Lung (tissue), 12 donors: ENCODE results near the gene KCNB1. TPM values are rescaled to one million over a fixed set of nuclear protein-coding genes. Genes with fewer than 3 reads are reported as not detected.

Experiments
- ATAC-seq: fragments of 200-7000 bp; cut with Tn5 transposase; one replicate; pipeline ENCODE4 v1.9.1; 2020; ENCODE audit warnings: moderate number of reproducible peaks; ENCODE audit not compliant: insufficient read depth, low FRiP score
- DNase-seq, 3 donors: peaks; one replicate each; pipeline ENCODE4 v3.0.0-alpha.2; 2013 to 2017
- H3K27ac ChIP-seq, 2 donors: one replicate each; pipeline ENCODE4 v1.5.1; 2013; ENCODE audit warnings: mild to moderate bottlenecking in 2 of 2, moderate library complexity in 2 of 2, control low read depth in 1 of 2, inconsistent platforms in 1 of 2, low read depth in 1 of 2, low read length in 1 of 2
- H3K27me3 ChIP-seq, 3 donors: one replicate each; pipeline ENCODE4 v1.5.1; 2013; ENCODE audit warnings: low read length in 2 of 3; ENCODE audit not compliant: control insufficient read depth in 3 of 3, insufficient read depth in 3 of 3
- H3K36me3 ChIP-seq, 4 donors: one replicate each; pipeline ENCODE4 v1.5.1; 2013; ENCODE audit warnings: low read length in 4 of 4, mild to moderate bottlenecking in 1 of 4, moderate library complexity in 1 of 4; ENCODE audit not compliant: control insufficient read depth in 4 of 4, insufficient read depth in 4 of 4
- H3K4me1 ChIP-seq, 5 donors: one replicate each; pipeline ENCODE4 v1.5.1; 2013; ENCODE audit warnings: low read length in 5 of 5, mild to moderate bottlenecking in 2 of 5, moderate library complexity in 1 of 5; ENCODE audit not compliant: control insufficient read depth in 5 of 5, insufficient read depth in 5 of 5
- H3K4me3 ChIP-seq: one replicate; pipeline ENCODE4 v1.5.1; 2013; ENCODE audit warnings: mild to moderate bottlenecking, control low read depth, moderate library complexity
- H3K9ac ChIP-seq, 2 donors: one replicate each; pipeline ENCODE4 v1.5.1; 2013; ENCODE audit warnings: low read length in 2 of 2, control low read depth in 1 of 2; ENCODE audit not compliant: insufficient read depth in 1 of 2
- H3K9me3 ChIP-seq, 4 donors: one replicate each; pipeline ENCODE4 v1.5.1; 2013; ENCODE audit warnings: low read length in 3 of 4, mild to moderate bottlenecking in 1 of 4, moderate library complexity in 1 of 4; ENCODE audit not compliant: control insufficient read depth in 4 of 4, insufficient read depth in 3 of 4
- WGBS, 2 donors: extraction: QIAGEN DNeasy Blood & Tissue Kit; methylation state at CpG; one replicate each; pipeline ENCODE4 v1.1.7; 2013; 5-methylcytosine and 5-hydroxymethylcytosine counted together
- polyA plus RNA-seq, 2 donors: library from polyadenylated mRNA; stranded (reverse); fragments of 200-250 nt; gene quantifications; one replicate each; pipeline ENCODE4 v1.2.1, GENCODE V29; 2013
- total RNA-seq, 2 donors: library from RNA; depleted of rRNA in 1 of 2; stranded (reverse); fragments of >200 nt in 1 of 2; gene quantifications; one replicate each; pipeline ENCODE4 v1.2.1, GENCODE V29; 2014 to 2021
- TF ChIP-seq, protein P1 (sequence below): IDR thresholded peaks from 2 replicates; pipeline ENCODE4 v1.5.1; 2012; ENCODE audit warnings: mild to moderate bottlenecking; ENCODE audit errors: control extremely low read depth, extremely low read depth
- donor health status: control.
- donor health status: control.
- donor health status: Bipolar disorder and iron deficiency.
- donor health status: healthy.
- donor health status: DM: yes; HTN: yes; CAD: no.

KCNB1 gene
- total and polyA plus RNA-seq, 4 donors: 0.11 to 1.0 (median 0.57) TPM

GRCh38 chr20:49523767-49524360 is 41.4 kb upstream of the KCNB1 start:
- no peaks in the 10 kb centered on the region for H3K27me3 ChIP-seq
- no peaks in the 10 kb centered on the region for H3K4me1 ChIP-seq
- peaks cover 0 to 3% (median 0%) of the 10 kb centered on the region in 4 donors for H3K9me3 ChIP-seq
- H3K9ac ChIP-seq: no peak overlapping the region
- H3K36me3 ChIP-seq: no peaks in the 10 kb centered on the region
- no peak overlapping the region for H3K27ac ChIP-seq
- DNase-seq (no peak), ATAC-seq (no peak)
- H3K4me3 ChIP-seq: no peak overlapping the region
- WGBS, 2 donors: 90 to 97% methylated on average over 8 of the region's 8 CpGs
- TF ChIP-seq, protein P1, sequence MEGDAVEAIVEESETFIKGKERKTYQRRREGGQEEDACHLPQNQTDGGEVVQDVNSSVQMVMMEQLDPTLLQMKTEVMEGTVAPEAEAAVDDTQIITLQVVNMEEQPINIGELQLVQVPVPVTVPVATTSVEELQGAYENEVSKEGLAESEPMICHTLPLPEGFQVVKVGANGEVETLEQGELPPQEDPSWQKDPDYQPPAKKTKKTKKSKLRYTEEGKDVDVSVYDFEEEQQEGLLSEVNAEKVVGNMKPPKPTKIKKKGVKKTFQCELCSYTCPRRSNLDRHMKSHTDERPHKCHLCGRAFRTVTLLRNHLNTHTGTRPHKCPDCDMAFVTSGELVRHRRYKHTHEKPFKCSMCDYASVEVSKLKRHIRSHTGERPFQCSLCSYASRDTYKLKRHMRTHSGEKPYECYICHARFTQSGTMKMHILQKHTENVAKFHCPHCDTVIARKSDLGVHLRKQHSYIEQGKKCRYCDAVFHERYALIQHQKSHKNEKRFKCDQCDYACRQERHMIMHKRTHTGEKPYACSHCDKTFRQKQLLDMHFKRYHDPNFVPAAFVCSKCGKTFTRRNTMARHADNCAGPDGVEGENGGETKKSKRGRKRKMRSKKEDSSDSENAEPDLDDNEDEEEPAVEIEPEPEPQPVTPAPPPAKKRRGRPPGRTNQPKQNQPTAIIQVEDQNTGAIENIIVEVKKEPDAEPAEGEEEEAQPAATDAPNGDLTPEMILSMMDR: no peak

DNA sequence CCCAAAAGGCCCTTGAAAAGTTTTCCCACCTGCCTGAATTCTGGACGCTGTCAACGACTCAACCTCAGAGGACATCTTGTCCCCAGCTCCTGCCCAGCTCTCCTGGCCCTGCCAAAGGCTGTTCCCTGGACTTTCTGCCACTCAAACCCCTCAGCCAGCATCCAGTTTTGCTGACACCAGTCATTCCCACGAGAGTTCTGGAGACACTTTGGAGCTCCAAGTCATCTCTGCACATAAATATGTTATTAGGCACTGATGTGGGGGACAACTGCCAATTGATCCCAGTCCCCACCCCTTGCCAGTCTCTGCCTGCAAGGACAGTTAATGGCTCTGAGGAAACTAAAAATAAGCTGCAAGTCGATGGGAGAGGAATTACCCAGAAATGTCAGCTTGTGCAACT is 38.9 kb upstream of the KCNB1 start:
- no peaks in the 10 kb centered on the region for H3K36me3 ChIP-seq
- no peaks in the 10 kb centered on the region for H3K4me1 ChIP-seq
- H3K27me3 ChIP-seq: no peaks in the 10 kb centered on the region
- TF ChIP-seq, protein P1: no peak
- no peak for DNase-seq
- no peak overlapping the region for H3K27ac ChIP-seq
- WGBS, 2 donors: 70 to 74% methylated on average over 4 of the region's 4 CpGs
- no peak overlapping the region for H3K4me3 ChIP-seq
- H3K9me3 ChIP-seq: peaks cover 0 to 3% (median 0%) of the 10 kb centered on the region in 4 donors
- no peak for ATAC-seq
- H3K9ac ChIP-seq: no peak overlapping the region

DNA sequence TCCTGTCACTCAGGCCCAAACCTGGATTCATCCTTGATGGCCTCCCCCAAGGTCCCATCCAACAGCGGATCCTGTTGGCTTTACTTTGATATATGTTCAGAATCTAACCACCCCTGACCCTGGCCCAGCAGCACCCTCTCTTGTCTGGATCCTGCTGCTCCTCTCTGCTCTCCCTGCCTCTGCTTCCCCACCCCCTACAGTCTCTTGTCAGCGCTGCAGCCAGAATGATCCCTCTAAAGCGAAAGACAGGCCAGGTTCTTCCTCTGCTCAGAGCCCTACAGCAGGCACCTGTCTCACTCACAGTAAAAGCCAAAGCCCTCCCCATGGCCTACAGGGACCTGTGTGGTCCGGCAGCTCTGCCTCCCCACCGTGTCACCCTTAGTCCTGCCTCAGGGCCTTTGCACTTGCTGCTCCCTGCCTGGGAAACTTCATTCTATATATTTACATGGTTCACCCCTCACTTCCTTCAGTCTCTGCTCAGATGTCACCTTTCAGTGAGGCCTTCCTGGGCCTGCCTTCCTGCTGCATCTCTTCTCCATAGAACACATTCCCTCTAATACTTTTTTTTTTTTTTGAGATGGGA is 37.4 kb upstream of the KCNB1 start:
- no peaks in the 10 kb centered on the region for H3K27me3 ChIP-seq
- ATAC-seq: no peak
- no peak overlapping the region for H3K9ac ChIP-seq
- no peak for DNase-seq
- WGBS, 2 donors: 94% methylated on average over 5 of the region's 5 CpGs
- TF ChIP-seq, protein P1: no peak
- H3K4me3 ChIP-seq: no peak overlapping the region
- H3K27ac ChIP-seq: no peak overlapping the region
- peaks cover 0 to 1% (median 0%) of the 10 kb centered on the region in 4 donors for H3K9me3 ChIP-seq
- no peaks in the 10 kb centered on the region for H3K4me1 ChIP-seq
- no peaks in the 10 kb centered on the region for H3K36me3 ChIP-seq

GRCh38 chr20:49519212-49519712 is 36.8 kb upstream of the KCNB1 start:
- Histone ChIP-seq H3K4me1 (no peaks in the 10 kb centered on the region), H3K36me3 (no peaks in the 10 kb centered on the region), H3K4me3 (no peak overlapping the region), H3K27ac (no peak overlapping the region), H3K9me3 (no peaks in the 10 kb centered on the region), H3K9ac (no peak overlapping the region), H3K27me3 (no peaks in the 10 kb centered on the region)
- ATAC-seq (no peak), DNase-seq (no peak)
- 69 to 71% methylated on average over 4 of the region's 4 CpGs for WGBS, 2 donors
- TF ChIP-seq, protein P1: no peak
